Liver (tissue), 9 donors: Measurements from ENCODE around the gene PARP4. TPM values are rescaled to one million over a fixed set of nuclear protein-coding genes. Genes with fewer than 3 reads are reported as not detected.
A peak's percentile ranks its signal among the peaks of the same experiment; 100 is the strongest.

ENCODE experiments used
- DNase-seq: peaks from one replicate; pipeline ENCODE4 v3.0.0-alpha.2; 2017; ENCODE audit warnings: low spot score
- H3K27ac ChIP-seq, 2 donors: one replicate each; pipeline ENCODE4 v1.7.0; 2013; ENCODE audit warnings: inconsistent platforms in 2 of 2, low read length in 2 of 2, control low read depth in 1 of 2, low read depth in 1 of 2, mild to moderate bottlenecking in 1 of 2
- H3K27me3 ChIP-seq, 4 donors: one replicate each; pipeline versions ENCODE4 v1.6.1 to v1.7.0; 2013; ENCODE audit warnings: low read length in 3 of 4, inconsistent platforms in 1 of 4, mild to moderate bottlenecking in 1 of 4, moderate library complexity in 1 of 4; ENCODE audit not compliant: control insufficient read depth in 4 of 4, insufficient read depth in 4 of 4
- H3K36me3 ChIP-seq, 4 donors: one replicate each; pipeline versions ENCODE4 v1.6.1 to v1.7.0; 2013; ENCODE audit warnings: low read length in 3 of 4, mild to moderate bottlenecking in 3 of 4, low read depth in 1 of 4, moderate library complexity in 1 of 4; ENCODE audit not compliant: control insufficient read depth in 4 of 4, insufficient read depth in 3 of 4
- H3K4me1 ChIP-seq, 4 donors: one replicate each; pipeline versions ENCODE4 v1.6.1 to v1.7.0; 2013; ENCODE audit warnings: low read length in 3 of 4, mild to moderate bottlenecking in 3 of 4, moderate library complexity in 1 of 4; ENCODE audit not compliant: control insufficient read depth in 4 of 4, insufficient read depth in 4 of 4
- H3K4me3 ChIP-seq, 3 donors: one replicate each; pipeline versions ENCODE4 v1.6.1 to v1.7.0; 2013; ENCODE audit warnings: low read length in 3 of 3, control low read depth in 1 of 3, low read depth in 1 of 3, mild to moderate bottlenecking in 1 of 3
- H3K9ac ChIP-seq, 2 donors: one replicate each; pipeline ENCODE4 v1.7.0; 2013; ENCODE audit warnings: low read length in 2 of 2, mild to moderate bottlenecking in 2 of 2, moderate library complexity in 2 of 2, control low read depth in 1 of 2, low read depth in 1 of 2
- H3K9me3 ChIP-seq, 4 donors: one replicate each; pipeline versions ENCODE4 v1.6.1 to v1.7.0; 2013; ENCODE audit warnings: low read length in 3 of 4; ENCODE audit not compliant: control insufficient read depth in 4 of 4
- EGR1 ChIP-seq, 2 donors: IDR thresholded peaks; 2 replicates each; pipeline ENCODE4 v1.6.1; 2016 to 2018; ENCODE audit warnings: antibody characterized with exemption in 2 of 2, low read depth in 2 of 2
- FOXA1 ChIP-seq: IDR thresholded peaks from 2 replicates; pipeline ENCODE4 v1.6.1; 2016; ENCODE audit warnings: antibody characterized with exemption
- GABPA ChIP-seq, 2 donors: IDR thresholded peaks in 1 of 2; conservative IDR thresholded peaks in 1 of 2; 2 replicates each; pipeline ENCODE4 v1.6.1; 2016; ENCODE audit warnings: antibody characterized with exemption in 2 of 2, mild to moderate bottlenecking in 1 of 2, moderate library complexity in 1 of 2
- HNF4A ChIP-seq, 2 donors: conservative IDR thresholded peaks; 2 replicates each; pipeline ENCODE4 v1.6.1; 2016; ENCODE audit warnings: antibody characterized with exemption in 2 of 2, mild to moderate bottlenecking in 2 of 2
- JUND ChIP-seq, 2 donors: IDR thresholded peaks; 2 replicates each; pipeline ENCODE4 v1.6.1; 2016; ENCODE audit warnings: antibody characterized with exemption in 2 of 2
- NR2F2 ChIP-seq: IDR thresholded peaks from 2 replicates; pipeline ENCODE4 v1.6.1; 2016; ENCODE audit warnings: antibody characterized with exemption
- RAD21 ChIP-seq, 2 donors: IDR thresholded peaks; 2 replicates each; pipeline ENCODE4 v1.6.1; 2016; ENCODE audit warnings: antibody characterized with exemption in 2 of 2, mild to moderate bottlenecking in 2 of 2
- RXRA ChIP-seq, 2 donors: IDR thresholded peaks; 2 replicates each; pipeline ENCODE4 v1.6.1; 2017 to 2018; ENCODE audit warnings: antibody characterized with exemption in 2 of 2, mild to moderate bottlenecking in 1 of 2
- SP1 ChIP-seq: IDR thresholded peaks from 2 replicates; pipeline ENCODE4 v1.6.1; 2018; ENCODE audit warnings: antibody characterized with exemption, mild to moderate bottlenecking
- TAF1 ChIP-seq: conservative IDR thresholded peaks from 2 replicates; pipeline ENCODE4 v1.6.1; 2016; ENCODE audit warnings: antibody characterized with exemption, mild to moderate bottlenecking
- YY1 ChIP-seq: IDR thresholded peaks from 2 replicates; pipeline ENCODE4 v1.6.1; 2016; ENCODE audit warnings: antibody characterized with exemption, mild to moderate bottlenecking
- WGBS: extraction: QIAGEN DNeasy Blood & Tissue Kit; methylation state at CpG from one replicate; pipeline ENCODE4 v1.1.7; 2013; 5-methylcytosine and 5-hydroxymethylcytosine counted together
- polyA plus RNA-seq, 2 donors: library from polyadenylated mRNA; stranded (reverse) in 1 of 2; unstranded in 1 of 2; fragments of 200-250 nt in 1 of 2; fragments of >200 nt in 1 of 2; fragmentation: Nextera tagmentation in 1 of 2; extraction: Ambion mirVana in 1 of 2; gene quantifications; one replicate each; pipeline versions ENCODE4 v1.2.1 to v1.2.3, GENCODE V29; 2013 to 2015
- total RNA-seq, 2 donors: library from RNA; depleted of rRNA; stranded (reverse); fragments of >200 nt; gene quantifications; one replicate each; pipeline ENCODE4 v1.2.3, GENCODE V29; 2014
- TF ChIP-seq, protein P1 (sequence below): IDR thresholded peaks from 2 replicates; pipeline ENCODE4 v1.6.1; 2016; ENCODE audit warnings: antibody characterized with exemption
- TF ChIP-seq, protein P2 (sequence below): IDR thresholded peaks from 2 replicates; pipeline ENCODE4 v1.6.1; 2016; ENCODE audit warnings: antibody characterized with exemption, mild to moderate bottlenecking
- donor health status: healthy.
- donor health status: healthy.
- donor health status: healthy.
- donor health status: healthy.
- donor health status: healthy.

PARP4 gene
- total and polyA plus RNA-seq, 4 donors = 10.7 to 29.3 (median 17.7) TPM

DNA sequence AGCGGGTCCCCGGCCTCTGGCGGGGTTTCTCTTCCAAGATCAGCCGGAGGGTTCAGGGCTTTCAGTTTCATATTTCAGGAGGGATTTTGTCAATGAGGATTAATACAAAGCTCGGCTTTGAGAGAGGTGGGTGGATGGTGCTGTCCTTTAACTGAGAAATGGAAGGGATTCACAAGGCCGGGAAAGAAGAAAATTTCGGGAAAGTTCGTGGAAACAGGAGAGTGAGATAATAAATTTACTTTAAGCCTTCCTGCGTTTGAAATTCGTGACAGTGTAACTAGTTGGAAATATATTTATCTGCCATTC is 283 bp upstream of the PARP4 start:
- peak overlapping the region; percentile 100 for H3K27ac ChIP-seq
- under 1% methylated on average over 10 of the region's 10 CpGs for WGBS
- no peaks in the 10 kb centered on the region for H3K27me3 ChIP-seq
- peak overlapping the region; percentile 77 to 86 (median 83) for H3K4me3 ChIP-seq
- DNase-seq = no peak
- TF ChIP-seq JUND (IDR thresholded peaks at IDR 0.05) = no peak
- TF ChIP-seq, protein P1, sequence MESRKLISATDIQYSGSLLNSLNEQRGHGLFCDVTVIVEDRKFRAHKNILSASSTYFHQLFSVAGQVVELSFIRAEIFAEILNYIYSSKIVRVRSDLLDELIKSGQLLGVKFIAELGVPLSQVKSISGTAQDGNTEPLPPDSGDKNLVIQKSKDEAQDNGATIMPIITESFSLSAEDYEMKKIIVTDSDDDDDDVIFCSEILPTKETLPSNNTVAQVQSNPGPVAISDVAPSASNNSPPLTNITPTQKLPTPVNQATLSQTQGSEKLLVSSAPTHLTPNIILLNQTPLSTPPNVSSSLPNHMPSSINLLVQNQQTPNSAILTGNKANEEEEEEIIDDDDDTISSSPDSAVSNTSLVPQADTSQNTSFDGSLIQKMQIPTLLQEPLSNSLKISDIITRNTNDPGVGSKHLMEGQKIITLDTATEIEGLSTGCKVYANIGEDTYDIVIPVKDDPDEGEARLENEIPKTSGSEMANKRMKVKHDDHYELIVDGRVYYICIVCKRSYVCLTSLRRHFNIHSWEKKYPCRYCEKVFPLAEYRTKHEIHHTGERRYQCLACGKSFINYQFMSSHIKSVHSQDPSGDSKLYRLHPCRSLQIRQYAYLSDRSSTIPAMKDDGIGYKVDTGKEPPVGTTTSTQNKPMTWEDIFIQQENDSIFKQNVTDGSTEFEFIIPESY = no peak
- TF ChIP-seq NR2F2 = no peak
- no peak for TF ChIP-seq EGR1 (IDR thresholded peaks at IDR 0.05; ENCODE audit: low read depth in 2 of 2)
- no peak for TF ChIP-seq SP1
- TF ChIP-seq RAD21 (IDR thresholded peaks at IDR 0.05) = no peak
- TF ChIP-seq GABPA (IDR thresholded peaks at IDR 0.05 in 1 of 2, conservative IDR thresholded peaks at IDR 0.05 in 1 of 2) = no peak
- no peak for TF ChIP-seq FOXA1
- TF ChIP-seq, protein P2, sequence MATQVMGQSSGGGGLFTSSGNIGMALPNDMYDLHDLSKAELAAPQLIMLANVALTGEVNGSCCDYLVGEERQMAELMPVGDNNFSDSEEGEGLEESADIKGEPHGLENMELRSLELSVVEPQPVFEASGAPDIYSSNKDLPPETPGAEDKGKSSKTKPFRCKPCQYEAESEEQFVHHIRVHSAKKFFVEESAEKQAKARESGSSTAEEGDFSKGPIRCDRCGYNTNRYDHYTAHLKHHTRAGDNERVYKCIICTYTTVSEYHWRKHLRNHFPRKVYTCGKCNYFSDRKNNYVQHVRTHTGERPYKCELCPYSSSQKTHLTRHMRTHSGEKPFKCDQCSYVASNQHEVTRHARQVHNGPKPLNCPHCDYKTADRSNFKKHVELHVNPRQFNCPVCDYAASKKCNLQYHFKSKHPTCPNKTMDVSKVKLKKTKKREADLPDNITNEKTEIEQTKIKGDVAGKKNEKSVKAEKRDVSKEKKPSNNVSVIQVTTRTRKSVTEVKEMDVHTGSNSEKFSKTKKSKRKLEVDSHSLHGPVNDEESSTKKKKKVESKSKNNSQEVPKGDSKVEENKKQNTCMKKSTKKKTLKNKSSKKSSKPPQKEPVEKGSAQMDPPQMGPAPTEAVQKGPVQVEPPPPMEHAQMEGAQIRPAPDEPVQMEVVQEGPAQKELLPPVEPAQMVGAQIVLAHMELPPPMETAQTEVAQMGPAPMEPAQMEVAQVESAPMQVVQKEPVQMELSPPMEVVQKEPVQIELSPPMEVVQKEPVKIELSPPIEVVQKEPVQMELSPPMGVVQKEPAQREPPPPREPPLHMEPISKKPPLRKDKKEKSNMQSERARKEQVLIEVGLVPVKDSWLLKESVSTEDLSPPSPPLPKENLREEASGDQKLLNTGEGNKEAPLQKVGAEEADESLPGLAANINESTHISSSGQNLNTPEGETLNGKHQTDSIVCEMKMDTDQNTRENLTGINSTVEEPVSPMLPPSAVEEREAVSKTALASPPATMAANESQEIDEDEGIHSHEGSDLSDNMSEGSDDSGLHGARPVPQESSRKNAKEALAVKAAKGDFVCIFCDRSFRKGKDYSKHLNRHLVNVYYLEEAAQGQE = no peak
- no peak for TF ChIP-seq HNF4A (conservative IDR thresholded peaks at IDR 0.05)
- TF ChIP-seq YY1 = no peak
- no peak for TF ChIP-seq RXRA (IDR thresholded peaks at IDR 0.05)
- H3K9me3 ChIP-seq = peaks cover 0 to 1% (median 0%) of the 10 kb centered on the region in 4 donors
- peaks cover 4 to 17% (median 7%) of the 10 kb centered on the region in 4 donors for H3K4me1 ChIP-seq
- H3K36me3 ChIP-seq = peaks cover 0 to under 1% (median 0%) of the 10 kb centered on the region in 4 donors
- H3K9ac ChIP-seq = peak overlapping the region; percentile 64 to 95

- peak overlapping the region; percentile 94 to 95 for H3K9ac ChIP-seq
- H3K4me3 ChIP-seq = peak overlapping the region; percentile 77 to 86 (median 83)
- 8% methylated on average over 6 of the region's 6 CpGs for WGBS
- H3K36me3 ChIP-seq = peaks cover 0 to 2% (median 0%) of the 10 kb centered on the region in 4 donors
- peaks cover 0 to 1% (median 0%) of the 10 kb centered on the region in 4 donors for H3K9me3 ChIP-seq
- no peak for TF ChIP-seq TAF1
- H3K27ac ChIP-seq = peak overlapping the region; percentile 100
- peaks cover 4 to 17% (median 7%) of the 10 kb centered on the region in 4 donors for H3K4me1 ChIP-seq
- H3K27me3 ChIP-seq = no peaks in the 10 kb centered on the region
- no peak for DNase-seq
These were observed 772 bp downstream of the PARP4 start for GRCh38 chr13:24511816-24512196.
